Measurements from ENCODE around the gene LCN6. TPM values are rescaled to one million over a fixed set of nuclear protein-coding genes. Genes with fewer than 3 reads are reported as not detected.

The LCN6 gene
- total RNA-seq, 1 donor from 2014 or later, result not detected

GRCh38 chr9:136746155-136746490 lies 2.2 kb downstream of the LCN6 start:
- DNase-seq (ENCODE audit: low read depth), result no peak
- H3K4me3 ChIP-seq (ENCODE audit: low read depth, low read length), result no peak overlapping the region
- TF ChIP-seq CTCF (conservative IDR thresholded peaks at IDR 0.05; ENCODE audit: low read depth, low read length), result no peak

GRCh38 chr9:136745389-136746154 lies 2.8 kb downstream of the LCN6 start:
- no peak overlapping the region for H3K4me3 ChIP-seq (ENCODE audit: low read depth, low read length)
- no peak for TF ChIP-seq CTCF (conservative IDR thresholded peaks at IDR 0.05; ENCODE audit: low read depth, low read length)
- no peak for DNase-seq (ENCODE audit: low read depth)

GRCh38 chr9:136744773-136745172 lies 3.6 kb downstream of the LCN6 start:
- TF ChIP-seq CTCF (conservative IDR thresholded peaks at IDR 0.05; ENCODE audit: low read depth, low read length), result no peak
- DNase-seq (ENCODE audit: low read depth), result no peak
- H3K4me3 ChIP-seq (ENCODE audit: low read depth, low read length), result no peak overlapping the region

- no peak overlapping the region for H3K4me3 ChIP-seq (ENCODE audit: low read depth, low read length)
Measured at GRCh38 chr9:136743639-136744211, 4.6 kb downstream of the LCN6 start.

GRCh38 chr9:136742591-136743391 lies 5.5 kb downstream of the LCN6 start, which contains the start of gene LCN10:
TSS of gene LCN10 (minus strand) at chr9:136742940. CDS start at chr9:136742903, 37 bp downstream.
- H3K4me3 ChIP-seq (ENCODE audit: low read depth, low read length), result no peak within 1 kb of the TSS
- TF ChIP-seq CTCF (conservative IDR thresholded peaks at IDR 0.05; ENCODE audit: low read depth, low read length), result peak; percentile 32
- DNase-seq (ENCODE audit: low read depth), result no peak

More at GRCh38 chr9:136743639-136744211, 4.6 kb downstream of the LCN6 start:
- TF ChIP-seq CTCF (conservative IDR thresholded peaks at IDR 0.05; ENCODE audit: low read depth, low read length), result no peak
- DNase-seq (ENCODE audit: low read depth), result no peak

GRCh38 chr9:136741883-136742571 lies 6.3 kb downstream of the LCN6 start:
- DNase-seq (ENCODE audit: low read depth), result no peak
- no peak overlapping the region for H3K4me3 ChIP-seq (ENCODE audit: low read depth, low read length)
- no peak for TF ChIP-seq CTCF (conservative IDR thresholded peaks at IDR 0.05; ENCODE audit: low read depth, low read length)

Data from epithelial cell of proximal tubule (primary cell).